GM23338 (cell line): ENCODE measurements around the gene LCE2A. TPM values are rescaled to one million over a fixed set of nuclear protein-coding genes. Genes with fewer than 3 reads are reported as not detected.

Source experiments
- ATAC-seq: fragments of 200-7000 bp; cut with Tn5 transposase; 3 replicates; pipeline ENCODE4 v1.9.1; 2020
- DNase-seq: peaks from one replicate; pipeline ENCODE4 v3.0.0-alpha.2; 2015; ENCODE audit warnings: low spot score
- H2AFZ ChIP-seq: fragments of 200-600 bp; sonication (generic); 2 replicates; pipeline ENCODE4 v1.8.0; 2016; ENCODE audit warnings: antibody characterized with exemption, mild to moderate bottlenecking, moderate library complexity
- H3F3A ChIP-seq: fragments of 200-600 bp; sonication (generic); replicated peaks from 2 replicates; pipeline ENCODE4 v1.8.0; 2017; ENCODE audit warnings: antibody characterized with exemption, mixed run types, low read depth
- H3K27ac ChIP-seq: fragments of 200-600 bp; sonication (generic); 2 replicates; pipeline ENCODE4 v1.6.1; 2016; ENCODE audit warnings: low read depth
- H3K27me3 ChIP-seq: fragments of 200-600 bp; sonication (generic); 2 replicates; pipeline ENCODE4 v1.8.0; 2016; ENCODE audit warnings: mild to moderate bottlenecking, mixed run types, moderate library complexity; ENCODE audit not compliant: insufficient read depth
- H3K36me3 ChIP-seq: fragments of 200-600 bp; sonication (generic); 2 replicates; pipeline ENCODE4 v1.8.0; 2016; ENCODE audit warnings: mild to moderate bottlenecking; ENCODE audit not compliant: insufficient read depth
- H3K4me1 ChIP-seq: fragments of 200-600 bp; sonication (generic); 2 replicates; pipeline ENCODE4 v1.8.0; 2016; ENCODE audit warnings: mild to moderate bottlenecking, moderate library complexity; ENCODE audit not compliant: insufficient read depth
- H3K4me2 ChIP-seq: fragments of 200-600 bp; sonication (generic); 2 replicates; pipeline ENCODE4 v1.7.1; 2017; ENCODE audit warnings: mixed run types
- H3K4me3 ChIP-seq: fragments of 200-600 bp; sonication (generic); 2 replicates; pipeline ENCODE4 v1.6.1; 2016; ENCODE audit warnings: mixed run types
- H3K79me2 ChIP-seq: fragments of 200-600 bp; sonication (generic); replicated peaks from 2 replicates; pipeline ENCODE4 v1.8.0; 2017; ENCODE audit warnings: mild to moderate bottlenecking; ENCODE audit not compliant: insufficient read depth
- H3K9me2 ChIP-seq: fragments of 200-600 bp; sonication (generic); 2 replicates; pipeline ENCODE4 v1.8.0; 2017; ENCODE audit not compliant: insufficient read depth
- H4K20me1 ChIP-seq: fragments of 200-600 bp; sonication (generic); replicated peaks from 2 replicates; pipeline ENCODE4 v1.8.0; 2017; ENCODE audit warnings: mild to moderate bottlenecking; ENCODE audit not compliant: insufficient read depth
- H3K27ac Mint-ChIP-seq: 2 replicates; pipeline ENCODE4 v1.8.0; 2020; ENCODE audit warnings: inconsistent platforms, mild to moderate bottlenecking, moderate library complexity, mixed read lengths
- H3K27me3 Mint-ChIP-seq: 3 replicates; pipeline ENCODE4 v1.8.0; 2022; ENCODE audit warnings: low read depth, mild to moderate bottlenecking, moderate library complexity, mixed read lengths, inconsistent platforms; ENCODE audit not compliant: insufficient read depth, poor library complexity
- H3K36me3 Mint-ChIP-seq: 3 replicates; pipeline ENCODE4 v1.8.0; 2021; ENCODE audit warnings: low read depth, mild to moderate bottlenecking, inconsistent platforms, moderate library complexity, mixed read lengths
- H3K4me1 Mint-ChIP-seq: 3 replicates; pipeline ENCODE4 v1.8.0; 2020; ENCODE audit warnings: mild to moderate bottlenecking, inconsistent platforms, mixed read lengths
- H3K4me3 Mint-ChIP-seq: 3 replicates; pipeline ENCODE4 v1.8.0; 2021; ENCODE audit warnings: moderate library complexity, mild to moderate bottlenecking, inconsistent platforms, mixed read lengths
- H3K9me3 Mint-ChIP-seq: 3 replicates; pipeline ENCODE4 v1.8.0; 2020; ENCODE audit warnings: moderate library complexity, mild to moderate bottlenecking, inconsistent platforms, mixed read lengths
- CREB1 ChIP-seq: fragments of 250-450 bp; sonication (Bioruptor Pico); IDR thresholded peaks from 2 replicates; pipeline ENCODE4 v1.5.0; 2020; ENCODE audit warnings: low read depth, mild to moderate bottlenecking, moderate library complexity
- EZH2 ChIP-seq: fragments of 200-600 bp; sonication (generic); IDR thresholded peaks from one replicate; pipeline ENCODE4 v1.8.0; 2017; ENCODE audit warnings: antibody characterized with exemption, mild to moderate bottlenecking, low read depth; ENCODE audit not compliant: unreplicated experiment
- EZH2phosphoT487 ChIP-seq: fragments of 200-600 bp; sonication (generic); IDR thresholded peaks from one replicate; pipeline ENCODE4 v1.8.1; 2018; ENCODE audit warnings: antibody characterized with exemption; ENCODE audit not compliant: unreplicated experiment
- JUNB ChIP-seq: IDR thresholded peaks from one replicate; pipeline ENCODE4 v1.6.1; 2016; ENCODE audit warnings: antibody characterized with exemption; ENCODE audit not compliant: unreplicated experiment
- NANOG ChIP-seq: IDR thresholded peaks from 2 replicates; pipeline ENCODE4 v1.6.1; 2016; ENCODE audit warnings: antibody characterized with exemption, borderline replicate concordance
- POLR2AphosphoS5 ChIP-seq: IDR thresholded peaks from 2 replicates; pipeline ENCODE4 v1.6.1; 2016; ENCODE audit warnings: antibody characterized with exemption, low read depth
- STAT1 ChIP-seq: IDR thresholded peaks from one replicate; pipeline ENCODE4 v1.6.1; 2016; ENCODE audit warnings: antibody characterized with exemption; ENCODE audit not compliant: unreplicated experiment
- ZNF114 ChIP-seq: fragments of 250-450 bp; sonication (Bioruptor Pico); IDR thresholded peaks from 2 replicates; pipeline ENCODE4 v1.5.0; 2020; ENCODE audit warnings: mild to moderate bottlenecking, moderate library complexity
- polyA plus RNA-seq: library from polyadenylated mRNA; unstranded; fragments of >200 nt; fragmentation: Nextera tagmentation; extraction: Ambion mirVana; gene quantifications from 2 replicates; pipeline ENCODE4 v1.2.1, GENCODE V29; 2016
- total RNA-seq: library from RNA; depleted of rRNA; stranded (reverse); fragments of >200 nt; shearing (Covaris generic); gene quantifications from 2 replicates; pipeline ENCODE4 v1.2.3, GENCODE V29; 2014
- TF ChIP-seq, protein P1 (sequence below): IDR thresholded peaks from one replicate; pipeline ENCODE4 v1.6.1; 2018; ENCODE audit warnings: antibody characterized with exemption; ENCODE audit not compliant: unreplicated experiment
- TF ChIP-seq, protein P2 (sequence below), 2 experiments: fragments of 200-600 bp in 1 of 2; sonication (generic) in 1 of 2; conservative IDR thresholded peaks; 2 replicates each; pipeline versions ENCODE4 v1.5.1 to v1.6.1; 2016 to 2017; ENCODE audit warnings: antibody characterized with exemption in 2 of 2, low read depth in 2 of 2, mild to moderate bottlenecking in 2 of 2, moderate library complexity in 1 of 2
- TF ChIP-seq, protein P3 (sequence below): IDR thresholded peaks from 2 replicates; pipeline ENCODE4 v1.6.1; 2016; ENCODE audit warnings: antibody characterized with exemption

Gene LCE2A
- total and polyA plus RNA-seq, 2 experiments from 2014 or later: not detected

DNA sequence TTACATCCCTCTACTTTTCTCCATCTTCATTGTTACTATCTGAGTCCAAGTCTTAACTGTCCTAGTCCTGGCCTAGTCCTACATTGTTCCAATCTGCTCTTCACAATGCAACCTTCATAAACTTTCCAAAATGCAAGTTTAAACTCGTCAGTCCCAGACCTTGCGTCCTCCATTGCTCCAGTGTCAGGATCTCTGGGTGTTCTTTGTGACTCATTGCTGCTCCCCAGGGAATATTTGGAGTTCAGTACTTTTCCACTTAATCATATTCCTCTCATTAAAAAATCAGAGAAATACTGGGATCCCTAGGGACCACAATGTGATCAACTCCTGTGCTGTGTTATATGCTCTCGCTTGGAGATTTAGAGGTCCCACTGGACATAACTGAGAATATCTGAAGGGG lies 41.7 kb downstream of the LCE2A start:
- Histone ChIP-seq H3K27ac (no peak overlapping the region), H3F3A (no peaks in the 10 kb centered on the region), H4K20me1 (no peaks in the 10 kb centered on the region), H3K9me2 (peaks cover 15% of the 10 kb centered on the region), H3K36me3 (no peaks in the 10 kb centered on the region), H3K4me3 (no peak overlapping the region), H2AFZ (peak overlapping the region; percentile 6; the same call in 1 of the 2 replicates), H3K4me2 (no peak overlapping the region), H3K27me3 (no peaks in the 10 kb centered on the region), H3K4me1 (peaks cover 8% of the 10 kb centered on the region; the same call in 1 of the 2 replicates), H3K79me2 (no peaks in the 10 kb centered on the region)
- TF ChIP-seq NANOG (no peak), STAT1 (no peak), EZH2phosphoT487 (no peak), POLR2AphosphoS5 (no peak), EZH2 (no peak)
- TF ChIP-seq, protein P1, sequence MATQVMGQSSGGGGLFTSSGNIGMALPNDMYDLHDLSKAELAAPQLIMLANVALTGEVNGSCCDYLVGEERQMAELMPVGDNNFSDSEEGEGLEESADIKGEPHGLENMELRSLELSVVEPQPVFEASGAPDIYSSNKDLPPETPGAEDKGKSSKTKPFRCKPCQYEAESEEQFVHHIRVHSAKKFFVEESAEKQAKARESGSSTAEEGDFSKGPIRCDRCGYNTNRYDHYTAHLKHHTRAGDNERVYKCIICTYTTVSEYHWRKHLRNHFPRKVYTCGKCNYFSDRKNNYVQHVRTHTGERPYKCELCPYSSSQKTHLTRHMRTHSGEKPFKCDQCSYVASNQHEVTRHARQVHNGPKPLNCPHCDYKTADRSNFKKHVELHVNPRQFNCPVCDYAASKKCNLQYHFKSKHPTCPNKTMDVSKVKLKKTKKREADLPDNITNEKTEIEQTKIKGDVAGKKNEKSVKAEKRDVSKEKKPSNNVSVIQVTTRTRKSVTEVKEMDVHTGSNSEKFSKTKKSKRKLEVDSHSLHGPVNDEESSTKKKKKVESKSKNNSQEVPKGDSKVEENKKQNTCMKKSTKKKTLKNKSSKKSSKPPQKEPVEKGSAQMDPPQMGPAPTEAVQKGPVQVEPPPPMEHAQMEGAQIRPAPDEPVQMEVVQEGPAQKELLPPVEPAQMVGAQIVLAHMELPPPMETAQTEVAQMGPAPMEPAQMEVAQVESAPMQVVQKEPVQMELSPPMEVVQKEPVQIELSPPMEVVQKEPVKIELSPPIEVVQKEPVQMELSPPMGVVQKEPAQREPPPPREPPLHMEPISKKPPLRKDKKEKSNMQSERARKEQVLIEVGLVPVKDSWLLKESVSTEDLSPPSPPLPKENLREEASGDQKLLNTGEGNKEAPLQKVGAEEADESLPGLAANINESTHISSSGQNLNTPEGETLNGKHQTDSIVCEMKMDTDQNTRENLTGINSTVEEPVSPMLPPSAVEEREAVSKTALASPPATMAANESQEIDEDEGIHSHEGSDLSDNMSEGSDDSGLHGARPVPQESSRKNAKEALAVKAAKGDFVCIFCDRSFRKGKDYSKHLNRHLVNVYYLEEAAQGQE: no peak
- TF ChIP-seq, protein P2, sequence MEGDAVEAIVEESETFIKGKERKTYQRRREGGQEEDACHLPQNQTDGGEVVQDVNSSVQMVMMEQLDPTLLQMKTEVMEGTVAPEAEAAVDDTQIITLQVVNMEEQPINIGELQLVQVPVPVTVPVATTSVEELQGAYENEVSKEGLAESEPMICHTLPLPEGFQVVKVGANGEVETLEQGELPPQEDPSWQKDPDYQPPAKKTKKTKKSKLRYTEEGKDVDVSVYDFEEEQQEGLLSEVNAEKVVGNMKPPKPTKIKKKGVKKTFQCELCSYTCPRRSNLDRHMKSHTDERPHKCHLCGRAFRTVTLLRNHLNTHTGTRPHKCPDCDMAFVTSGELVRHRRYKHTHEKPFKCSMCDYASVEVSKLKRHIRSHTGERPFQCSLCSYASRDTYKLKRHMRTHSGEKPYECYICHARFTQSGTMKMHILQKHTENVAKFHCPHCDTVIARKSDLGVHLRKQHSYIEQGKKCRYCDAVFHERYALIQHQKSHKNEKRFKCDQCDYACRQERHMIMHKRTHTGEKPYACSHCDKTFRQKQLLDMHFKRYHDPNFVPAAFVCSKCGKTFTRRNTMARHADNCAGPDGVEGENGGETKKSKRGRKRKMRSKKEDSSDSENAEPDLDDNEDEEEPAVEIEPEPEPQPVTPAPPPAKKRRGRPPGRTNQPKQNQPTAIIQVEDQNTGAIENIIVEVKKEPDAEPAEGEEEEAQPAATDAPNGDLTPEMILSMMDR (conservative IDR thresholded peaks at IDR 0.05; ENCODE audit: low read depth in 2 of 2): no peak
- Mint-ChIP-seq H3K9me3 (no peaks in the 10 kb centered on the region; the same call in 2 of the 3 replicates), H3K36me3 (no peaks in the 10 kb centered on the region), H3K4me3 (no peak overlapping the region), H3K4me1 (peaks cover 4% of the 10 kb centered on the region; the same call in 2 of the 3 replicates), H3K27me3 (peaks cover 6% of the 10 kb centered on the region), H3K27ac (no peak overlapping the region)
- ATAC-seq (no peak), DNase-seq (no peak)

DNA sequence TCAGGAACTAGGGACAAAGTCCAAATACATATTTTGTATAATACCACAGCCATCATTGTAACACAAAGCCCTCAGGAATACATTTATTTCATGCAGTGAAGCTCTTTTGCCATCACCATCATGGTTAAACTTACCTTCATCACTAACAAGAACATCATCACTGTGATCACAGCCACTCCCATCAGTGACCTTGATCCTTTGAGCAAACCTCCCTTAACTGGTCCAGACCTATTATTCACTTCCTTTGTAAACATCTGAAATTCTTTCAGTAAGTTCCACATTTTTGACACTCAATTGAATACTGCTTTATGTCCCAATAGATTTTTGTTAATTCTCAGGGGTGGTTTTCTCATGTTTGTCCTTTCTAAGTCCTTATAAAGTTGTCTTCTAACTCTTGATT lies 43.5 kb downstream of the LCE2A start:
- DNase-seq: no peak
- H3K4me1 Mint-ChIP-seq: peaks cover 7% of the 10 kb centered on the region
- TF ChIP-seq, protein P3, sequence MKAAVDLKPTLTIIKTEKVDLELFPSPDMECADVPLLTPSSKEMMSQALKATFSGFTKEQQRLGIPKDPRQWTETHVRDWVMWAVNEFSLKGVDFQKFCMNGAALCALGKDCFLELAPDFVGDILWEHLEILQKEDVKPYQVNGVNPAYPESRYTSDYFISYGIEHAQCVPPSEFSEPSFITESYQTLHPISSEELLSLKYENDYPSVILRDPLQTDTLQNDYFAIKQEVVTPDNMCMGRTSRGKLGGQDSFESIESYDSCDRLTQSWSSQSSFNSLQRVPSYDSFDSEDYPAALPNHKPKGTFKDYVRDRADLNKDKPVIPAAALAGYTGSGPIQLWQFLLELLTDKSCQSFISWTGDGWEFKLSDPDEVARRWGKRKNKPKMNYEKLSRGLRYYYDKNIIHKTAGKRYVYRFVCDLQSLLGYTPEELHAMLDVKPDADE: no peak
- TF ChIP-seq EZH2: no peak
- TF ChIP-seq, protein P1: no peak
- no peak for TF ChIP-seq ZNF114
- no peak for TF ChIP-seq NANOG
- no peak for TF ChIP-seq POLR2AphosphoS5
- no peak for TF ChIP-seq EZH2phosphoT487
- TF ChIP-seq, protein P2 (conservative IDR thresholded peaks at IDR 0.05; ENCODE audit: low read depth in 2 of 2): no peak
- TF ChIP-seq JUNB: no peak
- no peak for TF ChIP-seq CREB1

More for the DNA sequence above, 43.5 kb downstream of the LCE2A start:
- no peak overlapping the region for H3K4me3 Mint-ChIP-seq
- no peak overlapping the region for H3K27ac Mint-ChIP-seq
- Histone ChIP-seq H3K4me3 (no peak overlapping the region), H2AFZ (no peak overlapping the region), H3K27me3 (no peaks in the 10 kb centered on the region), H3K4me1 (peaks cover 12% of the 10 kb centered on the region), H4K20me1 (no peaks in the 10 kb centered on the region), H3K79me2 (no peaks in the 10 kb centered on the region), H3K36me3 (no peaks in the 10 kb centered on the region), H3K27ac (no peak overlapping the region), H3K9me2 (peaks cover 15% of the 10 kb centered on the region), H3F3A (no peaks in the 10 kb centered on the region), H3K4me2 (no peak overlapping the region)
- H3K27me3 Mint-ChIP-seq: peaks cover 6% of the 10 kb centered on the region
- no peak for ATAC-seq
- no peaks in the 10 kb centered on the region for H3K36me3 Mint-ChIP-seq
- no peaks in the 10 kb centered on the region; the same call in 2 of the 3 replicates for H3K9me3 Mint-ChIP-seq
